CD4-positive, alpha-beta T cell treated with Interleukin-15 for 4 hours (primary cell): ENCODE results near the gene GPBAR1.

Experiments used
- DNase-seq: peaks from one replicate; pipeline ENCODE4 v3.0.0-alpha.2; 2020; ENCODE audit warnings: low spot score

GPBAR1 gene

DNA sequence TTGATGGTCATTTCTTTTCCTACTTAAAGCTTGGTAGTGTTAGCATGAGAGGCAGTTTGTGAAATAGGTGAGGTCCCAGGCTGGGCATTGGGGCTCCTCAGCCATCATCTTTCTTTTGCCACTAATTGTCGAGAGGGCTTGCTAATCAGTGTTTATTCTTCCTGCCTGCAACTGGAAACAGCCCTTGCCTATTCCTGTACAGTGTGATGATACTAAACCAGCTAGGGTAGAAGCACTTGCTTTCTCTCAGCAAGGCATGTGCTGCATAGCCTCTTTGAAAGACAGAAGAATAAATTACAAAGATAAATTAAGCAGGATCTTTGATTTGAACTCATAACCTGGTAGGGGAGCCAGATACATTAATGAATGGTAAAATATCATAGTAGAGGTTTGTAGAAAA, 16.6 kb upstream of the GPBAR1 start:
- no peak for DNase-seq

GRCh38 chr2:218244665-218245064, 16.1 kb upstream of the GPBAR1 start:
- no peak for DNase-seq

DNA sequence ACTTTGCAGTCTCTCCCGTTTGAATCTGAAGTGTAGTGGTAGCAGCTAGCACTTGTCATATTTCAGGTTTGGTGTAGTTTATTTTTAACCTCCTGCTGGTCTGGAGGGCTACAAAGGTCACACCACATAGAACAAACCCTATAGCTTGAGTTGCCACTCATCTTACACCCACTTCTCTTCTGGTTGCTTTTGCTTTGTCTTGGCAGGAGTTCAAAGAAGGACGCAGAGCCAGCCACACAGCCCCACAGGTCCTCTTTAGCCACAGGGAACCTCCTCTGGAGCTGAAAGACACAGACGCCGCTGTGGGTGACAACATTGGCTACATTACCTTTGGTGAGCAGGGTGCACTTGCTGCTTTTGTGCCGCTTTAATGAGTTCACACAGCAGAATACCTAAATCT, 15.6 kb upstream of the GPBAR1 start:
- no peak for DNase-seq

DNA sequence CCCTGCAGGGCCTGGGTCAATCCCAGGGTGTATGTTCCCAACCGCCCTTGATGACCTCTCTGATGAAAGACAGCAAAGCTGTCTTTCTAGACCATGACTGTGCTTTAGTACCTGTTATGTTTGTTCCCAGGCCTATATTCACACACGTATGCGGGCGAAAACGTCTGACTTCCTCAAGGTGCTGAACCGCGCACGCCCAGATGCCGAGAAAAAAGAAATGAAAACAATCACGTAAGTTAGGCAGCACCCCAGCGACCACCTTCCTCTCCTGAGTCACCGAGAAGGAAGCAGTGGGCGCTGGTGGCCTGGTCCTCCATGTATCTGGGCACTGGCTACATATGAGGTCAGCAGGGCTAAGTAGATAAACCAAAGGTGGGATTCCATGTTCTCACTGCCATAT, 11.1 kb upstream of the GPBAR1 start:
- no peak for DNase-seq

DNA sequence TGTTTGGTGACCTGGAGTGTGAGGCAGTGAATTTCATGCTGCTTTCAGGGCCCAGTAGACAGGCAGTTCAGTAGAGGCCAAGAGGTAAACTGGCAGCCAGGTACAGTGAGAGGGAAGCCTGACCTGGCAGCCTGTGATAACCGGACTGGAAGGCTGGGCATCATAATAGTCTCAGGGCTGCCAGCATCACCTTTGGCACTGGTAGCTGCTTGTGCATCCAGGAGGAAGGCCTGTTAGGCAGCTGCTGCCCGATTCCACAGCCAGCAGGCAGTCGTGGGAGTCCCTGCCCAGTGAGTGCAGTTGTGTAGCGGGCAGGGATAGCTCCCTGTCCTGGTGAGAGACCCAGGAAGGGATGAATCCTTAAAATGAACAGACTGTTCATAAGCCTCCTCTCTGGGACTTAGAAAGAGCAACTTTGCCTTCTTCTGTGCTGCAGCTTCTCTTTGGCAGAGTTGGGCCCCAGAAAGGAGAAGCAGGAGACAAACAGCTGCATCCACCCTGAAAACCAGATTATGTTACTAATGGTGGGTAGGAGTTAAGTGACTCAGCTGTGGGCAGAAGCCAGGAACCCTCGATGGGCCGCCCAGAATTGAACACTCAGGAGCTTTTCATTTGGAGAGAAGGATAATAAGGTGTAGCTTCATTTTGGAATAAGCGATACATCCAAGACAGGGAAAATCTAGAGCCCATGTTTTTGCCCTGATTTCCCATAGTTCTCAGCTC, 8.1 kb upstream of the GPBAR1 start:
- DNase-seq = no peak

- no peak for DNase-seq
Measured at GRCh38 chr2:218253232-218253625, 7.6 kb upstream of the GPBAR1 start.

GRCh38 chr2:218255446-218255845, 5.4 kb upstream of the GPBAR1 start:
- DNase-seq = no peak

DNA sequence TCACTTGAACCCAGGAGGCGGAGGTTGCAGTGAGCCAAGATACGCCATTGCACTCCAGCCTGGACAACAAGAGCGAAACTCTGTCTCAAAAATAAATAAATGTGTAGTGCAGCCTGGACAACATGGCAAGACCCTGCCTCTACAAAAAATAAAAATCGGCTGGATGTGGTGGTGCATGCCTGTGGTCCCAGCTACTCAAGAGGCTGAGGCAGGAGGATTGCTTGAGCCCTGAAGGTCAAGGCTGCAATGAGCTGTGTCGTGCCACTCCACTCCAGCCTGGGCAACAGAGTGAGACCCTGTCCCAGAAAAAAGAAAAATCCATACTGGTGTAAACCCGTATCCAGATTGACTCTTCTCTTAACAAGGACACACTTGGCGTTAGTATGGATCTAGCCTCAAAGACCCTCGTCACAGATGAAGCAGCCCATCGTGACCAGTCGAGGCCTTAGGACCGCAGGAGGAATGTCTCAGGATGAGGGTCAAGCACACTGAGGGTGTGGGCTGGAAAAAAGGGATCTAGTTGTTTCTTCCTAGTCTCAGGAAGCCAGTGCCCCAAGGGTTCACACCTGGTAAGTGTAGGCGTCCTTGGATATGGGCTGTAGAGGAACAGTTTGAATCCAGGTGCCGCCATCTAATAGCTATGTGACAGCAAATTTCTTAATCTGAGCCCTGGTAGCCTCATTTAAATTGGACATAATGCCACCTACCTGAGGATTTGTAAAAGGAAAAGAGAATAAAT, 4.0 kb upstream of the GPBAR1 start:
- DNase-seq = no peak

DNA sequence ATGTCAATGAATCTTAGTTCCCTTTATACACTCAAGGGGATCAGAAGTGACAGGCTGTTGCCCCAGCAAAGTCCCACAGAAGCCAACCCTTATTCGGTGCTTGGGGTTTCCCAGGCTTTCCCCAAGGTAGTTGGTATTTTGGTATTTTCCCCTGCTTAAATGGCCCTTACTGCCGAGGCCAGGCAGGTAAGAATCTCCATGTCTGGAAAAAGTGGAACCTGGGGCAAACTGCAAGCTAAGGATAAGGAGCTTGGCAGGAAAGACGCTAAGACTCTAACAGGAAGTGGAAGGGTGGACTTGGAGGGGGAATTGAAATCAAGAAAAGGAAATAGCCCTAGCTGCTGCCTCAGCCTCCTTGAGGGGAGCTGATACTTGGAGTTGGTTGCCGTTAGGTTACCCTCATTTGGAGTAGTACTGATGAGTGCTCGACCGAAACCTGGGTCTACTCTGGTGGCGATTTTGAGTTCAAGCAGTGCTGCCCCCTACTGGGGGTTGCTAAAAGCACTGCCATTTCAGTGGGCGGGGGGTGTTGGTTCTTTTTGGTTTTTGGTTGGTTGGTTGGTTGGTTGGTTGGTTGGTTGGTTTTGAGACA, 3.3 kb upstream of the GPBAR1 start:
- peak; percentile 73 for DNase-seq

- DNase-seq = no peak
Measured at GRCh38 chr2:218259099-218259961, 1.5 kb upstream of the GPBAR1 start.

GRCh38 chr2:218260166-218260565, 649 bp upstream of the GPBAR1 start:
- DNase-seq = no peak

DNA sequence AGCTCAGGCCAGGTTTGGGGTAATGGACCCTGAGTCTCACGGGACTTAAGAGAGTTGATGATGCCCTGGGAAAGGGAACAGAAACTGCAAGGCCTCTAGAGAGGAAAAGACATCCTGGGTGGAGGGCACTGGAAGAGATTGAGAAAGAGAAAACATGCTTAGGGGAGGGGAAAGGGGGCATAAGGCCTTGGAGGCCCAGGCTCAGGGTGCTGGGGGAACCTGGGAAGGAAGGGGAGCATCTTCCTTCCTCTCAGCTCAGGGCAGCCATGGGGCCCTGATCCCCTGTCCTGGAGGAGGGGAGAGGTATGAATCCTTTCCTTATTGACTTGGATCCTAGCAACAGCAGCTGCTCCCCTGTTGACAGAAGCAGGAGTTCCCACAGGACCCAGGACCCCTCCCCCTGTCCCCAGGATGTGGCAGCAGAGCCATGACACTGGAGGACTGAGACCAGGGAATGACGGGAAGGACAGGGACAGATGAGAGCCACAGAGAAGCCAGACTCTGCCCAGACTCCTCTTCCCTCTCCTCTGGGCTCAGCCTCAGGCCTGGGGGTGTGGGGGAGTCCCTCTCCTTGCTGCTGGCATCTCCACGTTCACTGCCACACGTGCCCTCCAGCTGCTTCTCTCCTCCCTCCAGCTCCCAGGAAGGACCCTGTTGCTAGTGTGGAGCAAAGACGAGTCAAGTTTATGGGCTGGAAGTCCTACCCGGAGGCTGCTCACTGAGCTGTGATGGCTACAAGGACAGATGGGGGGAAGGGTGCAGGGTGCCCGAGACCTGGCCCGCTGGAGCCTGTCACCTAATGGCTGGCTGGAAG, 815 bp downstream of the GPBAR1 start:
- no peak for DNase-seq

- no peak for DNase-seq
Measured at GRCh38 chr2:218262237-218262600, 1.4 kb downstream of the GPBAR1 start.

- DNase-seq = no peak
Measured at GRCh38 chr2:218262631-218263586, 2.1 kb downstream of the GPBAR1 start.

DNA sequence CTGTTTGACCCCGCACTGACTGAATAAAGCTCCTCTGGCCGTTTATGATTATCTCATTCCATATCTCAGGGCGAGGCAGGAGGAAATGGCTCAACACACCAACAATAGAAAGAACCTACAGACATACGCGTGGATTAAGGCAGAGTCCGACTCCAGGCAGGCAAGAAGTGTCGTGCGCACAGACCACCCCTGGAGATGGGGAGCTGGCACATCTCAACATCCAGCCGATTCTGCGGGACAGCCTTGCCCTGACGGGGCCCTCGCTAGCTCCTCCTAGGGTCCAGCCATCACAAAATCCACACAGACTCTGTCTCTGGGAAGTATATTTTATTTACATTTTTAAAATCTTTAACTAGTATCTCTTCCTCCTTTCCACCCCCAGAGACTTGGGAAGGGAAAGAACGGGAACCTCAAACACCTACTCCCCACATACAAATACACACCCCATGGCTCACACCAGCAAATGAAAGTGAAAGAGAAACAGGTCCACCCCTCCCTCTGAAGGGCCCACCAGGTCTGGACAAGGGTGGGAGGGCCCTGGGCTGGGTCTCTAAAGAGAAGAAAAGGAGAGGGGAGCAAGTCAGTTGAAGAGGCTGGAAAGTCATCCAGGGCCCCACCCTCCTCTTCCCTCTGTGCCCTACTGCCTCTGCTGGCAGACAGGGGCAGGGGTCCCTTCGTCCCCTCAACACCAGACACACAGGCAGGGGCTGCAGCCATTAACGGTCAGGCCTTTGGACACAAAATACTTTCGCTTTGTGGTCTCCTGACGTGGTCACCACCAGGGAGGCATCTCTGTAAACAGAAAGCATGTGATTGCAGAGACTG, 3.2 kb downstream of the GPBAR1 start:
- DNase-seq = no peak

DNA sequence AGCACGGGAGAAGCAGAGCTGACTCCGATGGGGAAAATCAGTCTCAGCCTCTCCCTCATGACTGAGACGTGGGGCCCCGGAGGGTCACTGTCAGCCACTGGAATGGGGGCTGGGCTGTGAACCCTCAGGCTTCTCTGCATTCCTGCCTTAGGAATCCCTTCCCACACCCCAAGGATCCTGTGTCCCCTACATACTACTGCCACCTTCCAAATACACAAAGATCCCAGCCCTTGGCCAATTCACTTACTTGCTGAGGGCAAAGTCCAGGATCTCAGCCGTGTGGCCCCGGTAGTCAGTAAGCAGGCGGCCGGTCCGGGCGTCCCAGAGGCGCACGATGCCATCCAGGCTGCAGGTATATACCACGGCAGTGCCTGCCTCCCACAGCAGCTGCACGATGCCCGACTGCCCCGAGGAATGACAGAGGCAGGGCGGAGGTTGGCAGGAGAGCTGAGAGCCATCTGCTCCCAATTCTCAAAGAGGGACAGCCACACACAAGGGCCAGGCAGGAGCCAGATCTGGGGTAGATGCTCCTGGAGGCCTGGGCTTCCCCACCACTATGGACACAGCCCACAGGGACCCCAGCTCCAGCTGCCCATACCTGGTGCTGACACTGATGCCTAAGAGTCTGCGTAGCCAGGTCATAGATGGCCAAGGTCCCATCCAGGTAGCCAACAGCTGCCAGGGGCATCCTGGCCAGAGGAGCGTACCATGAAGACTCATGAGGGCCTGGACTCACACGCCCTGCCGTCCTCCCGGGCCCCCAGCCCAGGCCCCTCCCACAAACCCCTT, 4.2 kb downstream of the GPBAR1 start:
- no peak for DNase-seq

DNA sequence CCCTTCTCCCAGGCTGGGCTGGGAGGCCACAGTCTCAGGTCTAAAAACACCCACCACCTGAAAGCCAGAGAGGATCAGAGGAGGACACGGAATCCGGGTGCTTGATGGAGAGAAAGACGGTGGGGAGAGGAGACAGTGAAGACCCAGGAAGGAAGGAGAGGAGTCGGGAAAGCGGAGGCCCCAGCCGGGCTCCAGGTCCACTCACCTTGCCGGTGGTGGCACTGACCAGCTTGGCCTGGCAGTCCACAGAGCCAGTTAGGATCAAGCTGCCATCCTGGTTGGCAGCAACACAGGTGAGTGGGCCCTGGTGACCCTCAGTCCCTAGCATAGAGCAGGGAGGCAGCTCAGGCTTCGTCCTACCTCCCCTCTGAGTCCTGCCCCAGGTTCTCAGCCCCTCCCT, 4.8 kb downstream of the GPBAR1 start:
- no peak for DNase-seq

- no peak for DNase-seq
Measured at GRCh38 chr2:218266316-218266979, 5.6 kb downstream of the GPBAR1 start.
